Immature natural killer cell (primary cell): Measurements from ENCODE around the gene DOK6. TPM values are rescaled to one million over a fixed set of nuclear protein-coding genes. Genes with fewer than 3 reads are reported as not detected.

Source experiments
- DNase-seq, 3 donors: peaks; one replicate each; pipeline ENCODE4 v3.0.0; 2022; ENCODE audit warnings: mixed read lengths in 1 of 3
- H3K27ac Mint-ChIP-seq, 6 donors: one replicate each; pipeline ENCODE4 v1.8.0; 2020; ENCODE audit warnings: mixed read lengths in 6 of 6, mild to moderate bottlenecking in 5 of 6, inconsistent platforms in 4 of 6, moderate library complexity in 3 of 6
- H3K27me3 Mint-ChIP-seq, 3 donors: one replicate each; pipeline ENCODE4 v1.8.0; 2020 to 2021; ENCODE audit warnings: low read depth in 3 of 3, mild to moderate bottlenecking in 3 of 3, mixed read lengths in 3 of 3, moderate library complexity in 3 of 3, inconsistent platforms in 1 of 3
- H3K36me3 Mint-ChIP-seq, 3 donors: one replicate each; pipeline ENCODE4 v1.8.0; 2020; ENCODE audit warnings: mixed read lengths in 3 of 3, inconsistent platforms in 2 of 3, mild to moderate bottlenecking in 2 of 3
- H3K4me1 Mint-ChIP-seq, 2 donors: one replicate each; pipeline ENCODE4 v1.8.0; 2020; ENCODE audit warnings: inconsistent platforms in 2 of 2, mild to moderate bottlenecking in 2 of 2, mixed read lengths in 2 of 2, moderate library complexity in 1 of 2
- H3K4me3 Mint-ChIP-seq, 5 donors: one replicate each; pipeline ENCODE4 v1.8.0; 2020; ENCODE audit warnings: mild to moderate bottlenecking in 5 of 5, mixed read lengths in 5 of 5, inconsistent platforms in 3 of 5, moderate library complexity in 3 of 5
- H3K9me3 Mint-ChIP-seq, 6 donors: one replicate each; pipeline ENCODE4 v1.8.0; 2020; ENCODE audit warnings: mild to moderate bottlenecking in 6 of 6, mixed read lengths in 6 of 6, inconsistent platforms in 4 of 6, moderate library complexity in 3 of 6
- polyA plus RNA-seq, 3 donors: library from polyadenylated mRNA; unstranded; fragments of 300-500 nt; fragmentation: Illumina TruSeq; gene quantifications; one replicate each; pipeline ENCODE4 v1.2.3, GENCODE V29; 2021

Gene DOK6
- polyA plus RNA-seq, 3 donors from 2014 or later = 0.17 to 0.54 (median 0.30) TPM

GRCh38 chr18:69480460-69480859 lies 79.8 kb downstream of the DOK6 start:
- no peak overlapping the region for H3K4me3 Mint-ChIP-seq
- H3K4me1 Mint-ChIP-seq = no peaks in the 10 kb centered on the region
- DNase-seq = no peak
- H3K27me3 Mint-ChIP-seq = peaks cover 3 to 6% (median 4%) of the 10 kb centered on the region in 3 donors
- H3K27ac Mint-ChIP-seq = no peak overlapping the region
- no peaks in the 10 kb centered on the region for H3K36me3 Mint-ChIP-seq
- H3K9me3 Mint-ChIP-seq = no peaks in the 10 kb centered on the region

DNA sequence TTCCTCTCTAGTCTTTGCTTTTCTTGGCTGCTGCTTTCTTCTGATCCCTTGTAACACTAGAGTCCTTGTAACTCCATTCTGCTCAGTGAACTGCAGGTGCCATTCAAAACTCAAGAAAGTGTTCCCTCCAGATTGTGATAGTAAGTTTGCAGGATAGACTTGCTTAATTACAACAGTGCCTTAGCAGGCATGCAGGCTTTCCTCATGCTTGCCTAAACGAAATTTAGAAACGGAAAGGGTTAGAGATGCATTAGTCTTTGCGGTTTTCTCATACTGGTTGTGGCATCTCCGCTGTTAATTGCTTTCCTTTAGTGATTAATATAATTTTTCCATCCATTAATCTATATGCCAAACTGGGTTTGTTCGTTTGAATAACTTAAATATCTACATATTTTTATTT lies 82.9 kb downstream of the DOK6 start:
- H3K4me3 Mint-ChIP-seq = no peak overlapping the region
- no peak for DNase-seq
- H3K36me3 Mint-ChIP-seq = no peaks in the 10 kb centered on the region
- H3K4me1 Mint-ChIP-seq = no peaks in the 10 kb centered on the region
- H3K27ac Mint-ChIP-seq = no peak overlapping the region
- H3K27me3 Mint-ChIP-seq = peaks cover 4 to 8% (median 6%) of the 10 kb centered on the region in 3 donors
- peaks cover 0 to 6% (median 0%) of the 10 kb centered on the region in 6 donors for H3K9me3 Mint-ChIP-seq

DNA sequence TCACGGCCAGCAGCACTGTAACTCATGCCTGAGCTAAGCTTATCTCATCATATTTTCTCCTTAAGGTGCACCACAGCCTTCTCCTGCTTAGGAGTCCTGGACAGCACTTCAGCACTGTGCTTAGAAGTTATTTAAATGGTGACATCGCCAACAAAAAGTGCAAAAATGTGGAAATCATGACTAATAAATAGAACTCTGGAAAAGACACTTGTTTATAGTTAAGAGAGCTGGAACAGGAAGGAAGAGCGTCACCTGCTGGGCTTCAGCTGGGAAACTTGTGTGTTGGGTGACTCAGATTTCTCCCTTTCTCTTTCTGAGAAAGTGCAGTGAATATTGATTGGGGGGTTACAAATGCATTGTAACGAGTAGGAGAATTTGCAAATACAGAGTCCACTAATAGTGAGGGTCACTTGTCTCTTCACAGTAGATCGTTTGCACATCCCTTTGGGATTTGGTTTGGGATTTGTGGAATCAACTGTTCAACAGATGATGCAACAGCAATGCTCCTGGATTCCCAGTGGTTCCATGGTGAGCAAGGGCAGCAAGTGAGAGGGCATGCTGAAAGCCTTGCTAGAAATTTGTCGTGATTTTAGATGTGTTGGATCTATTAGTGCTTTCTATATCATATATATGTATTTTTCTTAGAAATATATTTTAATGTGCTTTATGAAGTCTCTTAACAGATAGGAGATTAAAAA lies 84.2 kb downstream of the DOK6 start:
- Mint-ChIP-seq H3K36me3 (no peaks in the 10 kb centered on the region), H3K27me3 (peaks cover 4 to 8% (median 6%) of the 10 kb centered on the region in 3 donors), H3K4me1 (no peaks in the 10 kb centered on the region), H3K4me3 (no peak overlapping the region), H3K27ac (no peak overlapping the region), H3K9me3 (peaks cover 0 to 6% (median 0%) of the 10 kb centered on the region in 6 donors)
- no peak for DNase-seq

GRCh38 chr18:69487488-69488394 lies 87.1 kb downstream of the DOK6 start:
- Mint-ChIP-seq H3K36me3 (no peaks in the 10 kb centered on the region), H3K9me3 (peaks cover 0 to 6% (median 0%) of the 10 kb centered on the region in 6 donors), H3K4me3 (no peak overlapping the region), H3K4me1 (no peaks in the 10 kb centered on the region), H3K27ac (no peak overlapping the region), H3K27me3 (peaks cover 4 to 6% (median 6%) of the 10 kb centered on the region in 3 donors)
- DNase-seq = no peak

DNA sequence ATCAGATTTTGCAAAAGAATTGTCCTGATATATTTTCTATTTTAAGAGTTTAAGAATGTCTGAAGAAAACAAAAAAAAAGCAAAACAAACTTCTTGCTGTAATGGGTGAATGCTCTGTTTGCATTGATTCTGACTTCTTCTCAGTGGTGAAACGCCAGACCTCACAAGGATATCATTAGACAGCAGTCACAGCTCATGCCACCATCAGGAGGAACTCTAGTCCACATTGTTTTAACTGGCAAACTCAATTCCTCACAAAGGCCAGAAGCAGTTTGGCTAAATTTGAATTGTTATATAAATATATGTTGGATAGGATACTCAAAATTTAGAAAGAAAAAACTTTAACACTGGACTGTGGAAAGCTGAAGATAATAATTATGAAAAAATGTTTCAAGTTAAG lies 89.4 kb downstream of the DOK6 start:
- no peaks in the 10 kb centered on the region for H3K4me1 Mint-ChIP-seq
- no peaks in the 10 kb centered on the region for H3K36me3 Mint-ChIP-seq
- H3K27me3 Mint-ChIP-seq = peaks cover under 1 to 3% (median 2%) of the 10 kb centered on the region in 3 donors
- DNase-seq = no peak
- H3K9me3 Mint-ChIP-seq = peaks cover 0 to 6% (median 0%) of the 10 kb centered on the region in 6 donors
- H3K27ac Mint-ChIP-seq = no peak overlapping the region
- no peak overlapping the region for H3K4me3 Mint-ChIP-seq

- H3K27me3 Mint-ChIP-seq = peaks cover 0 to 3% (median 2%) of the 10 kb centered on the region in 3 donors
- peaks cover 0 to 6% (median 0%) of the 10 kb centered on the region in 6 donors for H3K9me3 Mint-ChIP-seq
- no peaks in the 10 kb centered on the region for H3K36me3 Mint-ChIP-seq
- H3K27ac Mint-ChIP-seq = no peak overlapping the region
- H3K4me3 Mint-ChIP-seq = no peak overlapping the region
- H3K4me1 Mint-ChIP-seq = no peaks in the 10 kb centered on the region
- DNase-seq = no peak
These were observed 90.1 kb downstream of the DOK6 start for GRCh38 chr18:69490813-69491212.

GRCh38 chr18:69491576-69491975 lies 90.9 kb downstream of the DOK6 start:
- H3K36me3 Mint-ChIP-seq = no peaks in the 10 kb centered on the region
- H3K9me3 Mint-ChIP-seq = peaks cover 0 to 6% (median 0%) of the 10 kb centered on the region in 6 donors
- H3K27ac Mint-ChIP-seq = no peak overlapping the region
- peaks cover 0 to 3% (median 2%) of the 10 kb centered on the region in 3 donors for H3K27me3 Mint-ChIP-seq
- DNase-seq = no peak
- H3K4me3 Mint-ChIP-seq = no peak overlapping the region
- H3K4me1 Mint-ChIP-seq = no peaks in the 10 kb centered on the region

DNA sequence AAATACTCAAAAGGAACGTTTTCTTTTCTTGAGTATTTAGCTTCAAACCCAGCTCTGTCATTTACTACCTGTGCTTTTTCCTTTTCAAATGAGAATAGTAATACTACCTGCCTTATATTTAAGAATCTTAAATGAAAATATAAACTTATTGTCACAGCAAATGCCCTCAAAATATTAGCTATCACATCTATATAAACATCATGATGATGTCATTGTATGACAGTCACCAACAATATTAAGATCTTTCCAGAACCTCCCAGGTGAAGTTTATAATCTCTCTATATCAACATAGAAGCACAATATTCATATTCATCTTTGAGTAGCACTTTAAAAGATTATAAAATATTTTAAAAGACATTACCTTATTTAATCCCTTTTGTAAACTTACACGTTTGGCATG lies 92.2 kb downstream of the DOK6 start:
- no peak overlapping the region for H3K4me3 Mint-ChIP-seq
- no peak overlapping the region for H3K27ac Mint-ChIP-seq
- H3K27me3 Mint-ChIP-seq = peaks cover 0 to 3% (median 2%) of the 10 kb centered on the region in 3 donors
- no peaks in the 10 kb centered on the region for H3K36me3 Mint-ChIP-seq
- no peaks in the 10 kb centered on the region for H3K4me1 Mint-ChIP-seq
- DNase-seq = no peak
- H3K9me3 Mint-ChIP-seq = peaks cover 0 to 4% (median 0%) of the 10 kb centered on the region in 6 donors

DNA sequence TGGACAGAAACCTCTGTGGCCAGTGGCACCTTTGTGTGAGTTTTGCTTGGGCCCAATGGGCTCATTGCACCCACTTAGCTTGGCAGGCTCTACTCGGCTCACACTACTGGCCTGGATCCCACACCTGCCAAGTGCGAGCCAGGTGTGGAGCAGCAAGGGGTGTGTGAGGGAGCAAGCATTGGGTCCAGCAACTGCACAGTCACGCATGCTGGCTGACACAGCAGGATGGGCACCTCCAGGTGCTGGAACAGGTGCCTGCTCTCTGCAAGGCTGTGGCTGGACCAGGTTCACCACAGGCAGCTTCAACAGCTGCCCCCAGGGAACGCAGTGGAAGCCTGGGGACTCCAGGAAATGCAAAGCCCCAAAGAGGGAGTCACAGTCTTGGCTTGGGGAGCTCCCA lies 94.2 kb downstream of the DOK6 start:
- Mint-ChIP-seq H3K9me3 (no peaks in the 10 kb centered on the region), H3K4me3 (no peak overlapping the region)
- DNase-seq = no peak

GRCh38 chr18:69495338-69495737 lies 94.7 kb downstream of the DOK6 start:
- no peaks in the 10 kb centered on the region for H3K4me1 Mint-ChIP-seq
- no peak overlapping the region for H3K4me3 Mint-ChIP-seq

More for the DNA sequence above, 94.2 kb downstream of the DOK6 start:
- Mint-ChIP-seq H3K27ac (no peak overlapping the region), H3K4me1 (no peaks in the 10 kb centered on the region), H3K27me3 (peaks cover 0 to 2% (median 0%) of the 10 kb centered on the region in 3 donors), H3K36me3 (no peaks in the 10 kb centered on the region)

DNA sequence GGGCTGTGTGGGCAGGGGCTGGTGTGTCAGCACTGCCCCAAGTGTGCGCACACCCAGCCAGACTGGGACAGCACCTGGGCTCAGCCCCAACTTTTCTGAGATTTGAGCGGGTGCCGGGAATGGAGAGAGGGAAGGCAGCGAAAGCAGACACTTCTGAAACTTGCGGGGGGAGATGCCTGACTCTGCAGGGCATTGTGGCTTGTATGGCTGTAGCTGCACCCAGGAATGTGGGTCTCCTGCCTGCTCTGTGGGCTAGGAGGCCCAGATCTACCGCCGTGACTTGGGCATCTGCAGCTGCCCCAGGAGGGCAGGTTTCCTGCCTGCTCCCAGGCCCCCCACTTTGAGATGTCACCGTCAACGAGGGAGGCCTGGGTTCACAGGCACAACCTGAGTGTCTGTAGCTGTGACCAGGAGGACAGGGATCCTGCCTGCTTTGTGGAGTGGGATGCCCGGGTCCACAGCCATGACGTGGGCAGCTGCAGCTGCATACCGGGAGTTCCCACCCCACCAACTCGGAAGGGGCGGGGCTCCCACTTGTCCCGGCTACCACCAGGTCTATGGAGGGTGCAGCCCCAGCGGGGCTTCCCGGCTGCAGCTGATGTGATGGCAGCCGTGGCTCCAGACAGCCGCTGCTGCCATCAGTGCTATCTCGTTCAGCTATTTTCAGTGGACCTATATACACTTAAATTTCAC lies 95.3 kb downstream of the DOK6 start:
- DNase-seq = no peak
- H3K4me3 Mint-ChIP-seq = no peak overlapping the region
- no peaks in the 10 kb centered on the region for H3K4me1 Mint-ChIP-seq
- no peak overlapping the region for H3K27ac Mint-ChIP-seq
- peaks cover 0 to 6% (median 2%) of the 10 kb centered on the region in 3 donors for H3K27me3 Mint-ChIP-seq
- no peaks in the 10 kb centered on the region for H3K9me3 Mint-ChIP-seq
- no peaks in the 10 kb centered on the region for H3K36me3 Mint-ChIP-seq

More at GRCh38 chr18:69495338-69495737, 94.7 kb downstream of the DOK6 start:
- Mint-ChIP-seq H3K27ac (no peak overlapping the region), H3K27me3 (peaks cover 0 to 6% (median 2%) of the 10 kb centered on the region in 3 donors), H3K9me3 (no peaks in the 10 kb centered on the region), H3K36me3 (no peaks in the 10 kb centered on the region)
- DNase-seq = no peak

GRCh38 chr18:69518989-69519388 lies 118.3 kb downstream of the DOK6 start:
- Mint-ChIP-seq H3K27ac (no peak overlapping the region), H3K36me3 (no peaks in the 10 kb centered on the region)

DNA sequence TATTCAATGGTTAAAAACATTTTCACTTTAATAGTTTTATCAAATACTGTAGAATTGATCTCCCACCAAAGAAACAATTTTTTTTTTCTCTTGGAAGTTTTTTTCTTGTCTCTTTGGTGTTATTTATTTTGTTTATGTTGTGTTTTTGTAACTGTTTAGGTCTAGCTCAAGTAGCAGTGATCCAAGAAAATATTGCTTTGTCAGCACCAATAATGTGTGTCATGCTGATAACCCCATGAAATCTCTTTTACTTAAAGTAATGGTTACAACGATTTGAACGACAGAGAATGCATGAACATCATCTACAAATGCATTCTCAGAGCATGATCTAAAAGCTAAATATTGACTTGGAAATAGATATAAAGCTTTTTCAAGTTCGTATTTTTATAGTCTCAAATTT lies 122.9 kb downstream of the DOK6 start:
- Mint-ChIP-seq H3K27me3 (peaks cover 0 to 4% (median 0%) of the 10 kb centered on the region in 3 donors), H3K4me1 (no peaks in the 10 kb centered on the region), H3K27ac (peak overlapping the region in 1 of 6 donors; percentile 17), H3K9me3 (no peaks in the 10 kb centered on the region), H3K36me3 (no peaks in the 10 kb centered on the region), H3K4me3 (no peak overlapping the region)
- no peak for DNase-seq

More at GRCh38 chr18:69518989-69519388, 118.3 kb downstream of the DOK6 start:
- DNase-seq = no peak
- Mint-ChIP-seq H3K27me3 (peaks cover 0 to 4% (median 0%) of the 10 kb centered on the region in 3 donors), H3K4me1 (no peaks in the 10 kb centered on the region), H3K9me3 (no peaks in the 10 kb centered on the region), H3K4me3 (no peak overlapping the region)
